H9 (cell line): ENCODE measurements around the gene SZRD1. TPM values are rescaled to one million over a fixed set of nuclear protein-coding genes. Genes with fewer than 3 reads are reported as not detected.

Experiments used
- DNase-seq: peaks from one replicate; pipeline ENCODE4 v3.0.0-alpha.2; 2017
- H2AFZ ChIP-seq: one replicate; pipeline ENCODE4 v1.6.1; 2013; ENCODE audit warnings: mild to moderate bottlenecking, low read length, control low read depth, moderate library complexity
- H2AK5ac ChIP-seq: 2 replicates; pipeline ENCODE4 v1.6.1; 2013; ENCODE audit warnings: low read length, control low read depth, mixed read lengths; ENCODE audit not compliant: insufficient read length
- H2BK120ac ChIP-seq: one replicate; pipeline ENCODE4 v1.6.1; 2013; ENCODE audit warnings: low read depth, mild to moderate bottlenecking, low read length, control low read depth, inconsistent platforms; ENCODE audit not compliant: poor library complexity, severe bottlenecking
- H2BK12ac ChIP-seq: 2 replicates; pipeline ENCODE4 v1.6.1; 2013; ENCODE audit warnings: low read length, control low read depth, mixed read lengths, low read depth; ENCODE audit not compliant: insufficient read length
- H2BK15ac ChIP-seq: 2 replicates; pipeline ENCODE4 v1.6.1; 2013; ENCODE audit warnings: low read depth, low read length, control low read depth
- H2BK20ac ChIP-seq: one replicate; pipeline ENCODE4 v1.6.1; 2013; ENCODE audit warnings: low read depth, mild to moderate bottlenecking, low read length, control low read depth, inconsistent platforms; ENCODE audit not compliant: poor library complexity, severe bottlenecking
- H2BK5ac ChIP-seq: 2 replicates; pipeline ENCODE4 v1.6.1; 2013; ENCODE audit warnings: low read length, control low read depth, mixed read lengths; ENCODE audit not compliant: insufficient read length
- H3K14ac ChIP-seq: 2 replicates; pipeline ENCODE4 v1.6.1; 2013; ENCODE audit warnings: low read length, control low read depth; ENCODE audit not compliant: insufficient read depth
- H3K18ac ChIP-seq: 2 replicates; pipeline ENCODE4 v1.6.1; 2013; ENCODE audit warnings: low read depth, mild to moderate bottlenecking, mixed read lengths, low read length, control low read depth; ENCODE audit not compliant: insufficient read length
- H3K23ac ChIP-seq: 2 replicates; pipeline ENCODE4 v1.6.1; 2013; ENCODE audit warnings: low read length, control low read depth, mixed read lengths, low read depth; ENCODE audit not compliant: insufficient read length
- H3K23me2 ChIP-seq: 2 replicates; pipeline ENCODE4 v1.6.1; 2013; ENCODE audit warnings: low read depth, mild to moderate bottlenecking, mixed read lengths, low read length, control low read depth; ENCODE audit not compliant: insufficient read length, poor library complexity, severe bottlenecking
- H3K27ac ChIP-seq: 2 replicates; pipeline ENCODE4 v1.5.1; 2013; ENCODE audit warnings: low read length, control low read depth, mixed read lengths, low read depth; ENCODE audit not compliant: insufficient read length
- H3K27me3 ChIP-seq: 2 replicates; pipeline ENCODE4 v1.6.1; 2013; ENCODE audit warnings: low read length, control low read depth, inconsistent platforms; ENCODE audit not compliant: insufficient read depth
- H3K4ac ChIP-seq: 2 replicates; pipeline ENCODE4 v1.6.1; 2013; ENCODE audit warnings: low read depth, mild to moderate bottlenecking, control low read depth, inconsistent platforms, low read length, moderate library complexity
- H3K4me1 ChIP-seq: 2 replicates; pipeline ENCODE4 v1.6.1; 2013; ENCODE audit warnings: low read length, control low read depth, inconsistent platforms; ENCODE audit not compliant: insufficient read depth
- H3K4me2 ChIP-seq: 2 replicates; pipeline ENCODE4 v1.6.1; 2013; ENCODE audit warnings: low read length, control low read depth, mixed read lengths; ENCODE audit not compliant: insufficient read length, insufficient read depth
- H3K56ac ChIP-seq: 2 replicates; pipeline ENCODE4 v1.6.1; 2013; ENCODE audit warnings: low read depth, mild to moderate bottlenecking, mixed read lengths, low read length, control low read depth; ENCODE audit not compliant: insufficient read length
- H3K79me1 ChIP-seq: 2 replicates; pipeline ENCODE4 v1.6.1; 2013; ENCODE audit warnings: low read depth, mild to moderate bottlenecking, moderate library complexity, low read length, control low read depth, inconsistent platforms; ENCODE audit not compliant: insufficient read depth, poor library complexity, severe bottlenecking
- H3K79me2 ChIP-seq: 2 replicates; pipeline ENCODE4 v1.6.1; 2013; ENCODE audit warnings: low read length, control low read depth, inconsistent platforms; ENCODE audit not compliant: insufficient read depth
- H3K9ac ChIP-seq: 2 replicates; pipeline ENCODE4 v1.6.1; 2013; ENCODE audit warnings: low read length, control low read depth, mixed read lengths; ENCODE audit not compliant: insufficient read length; ENCODE audit errors: extremely low read depth
- H3K9me3 ChIP-seq: one replicate; pipeline ENCODE4 v1.6.1; 2013; ENCODE audit warnings: low read depth, low read length, inconsistent platforms; ENCODE audit not compliant: control insufficient read depth
- H3T11ph ChIP-seq: one replicate; pipeline ENCODE4 v1.6.1; 2013; ENCODE audit warnings: mild to moderate bottlenecking, low read length, control low read depth, inconsistent platforms
- H4K20me1 ChIP-seq: one replicate; pipeline ENCODE4 v1.6.1; 2013; ENCODE audit not compliant: control insufficient read depth, insufficient read length, insufficient read depth
- H4K5ac ChIP-seq: 2 replicates; pipeline ENCODE4 v1.6.1; 2013; ENCODE audit warnings: low read depth, mild to moderate bottlenecking, mixed read lengths, low read length, control low read depth; ENCODE audit not compliant: insufficient read length
- H4K8ac ChIP-seq: replicated peaks from 2 replicates; pipeline ENCODE4 v1.6.1; 2013; ENCODE audit warnings: low read length, control low read depth, mixed read lengths, low read depth; ENCODE audit not compliant: insufficient read length
- H4K91ac ChIP-seq: 2 replicates; pipeline ENCODE4 v1.6.1; 2013; ENCODE audit warnings: low read depth, mild to moderate bottlenecking, moderate library complexity, mixed read lengths, low read length, control low read depth; ENCODE audit not compliant: insufficient read length
- H3K27ac Mint-ChIP-seq, 3 experiments: 2 replicates in 2 of 3; 3 replicates in 1 of 3; pipeline ENCODE4 v1.8.0; 2020 to 2021; ENCODE audit warnings: mixed read lengths in 3 of 3, mild to moderate bottlenecking in 1 of 3, moderate library complexity in 1 of 3
- H3K27me3 Mint-ChIP-seq: 2 replicates; pipeline ENCODE4 v1.8.0; 2021; ENCODE audit warnings: low read depth, mild to moderate bottlenecking, moderate library complexity, mixed read lengths
- H3K36me3 Mint-ChIP-seq, 3 experiments: 2 replicates in 2 of 3; 3 replicates in 1 of 3; pipeline ENCODE4 v1.8.0; 2020 to 2021; ENCODE audit warnings: low read depth in 3 of 3, mixed read lengths in 3 of 3; ENCODE audit not compliant: insufficient read depth in 1 of 3
- H3K4me1 Mint-ChIP-seq, 2 experiments: 2 replicates each; pipeline ENCODE4 v1.8.0; 2020; ENCODE audit warnings: mixed read lengths in 2 of 2
- H3K4me3 Mint-ChIP-seq, 2 experiments: 2 replicates in 1 of 2; 3 replicates in 1 of 2; pipeline ENCODE4 v1.8.0; 2020 to 2021; ENCODE audit warnings: mild to moderate bottlenecking in 2 of 2, mixed read lengths in 2 of 2, moderate library complexity in 1 of 2
- H3K9me3 Mint-ChIP-seq, 2 experiments: 2 replicates in 1 of 2; 3 replicates in 1 of 2; pipeline ENCODE4 v1.8.0; 2020; ENCODE audit warnings: mild to moderate bottlenecking in 2 of 2, mixed read lengths in 2 of 2, moderate library complexity in 1 of 2
- CTCF ChIP-seq: fragments of 200-600 bp; sonication (generic); conservative IDR thresholded peaks from 3 replicates; pipeline ENCODE4 v1.8.0; 2021; ENCODE audit warnings: antibody characterized with exemption, mild to moderate bottlenecking
- WGBS: extraction: QIAGEN DNeasy Blood & Tissue Kit; methylation state at CpG from one replicate; pipeline ENCODE4 v1.1.7; 2013; ENCODE audit warnings: missing lambda C conversion rate, low lambda C conversion rate, mixed read lengths; ENCODE audit not compliant: insufficient read length; ENCODE audit errors: extremely low coverage; 5-methylcytosine and 5-hydroxymethylcytosine counted together
- total RNA-seq: library from RNA; stranded (reverse); gene quantifications from 2 replicates; pipeline ENCODE4 v1.2.1, GENCODE V29; 2021

SZRD1 gene
- total RNA-seq, 1 experiment from 2014 or later: 118 TPM

- Histone ChIP-seq H3K4ac (no peak overlapping the region), H3T11ph (no peak overlapping the region), H3K56ac (no peak overlapping the region), H4K8ac (no peak overlapping the region), H4K5ac (no peak overlapping the region), H3K23me2 (no peaks in the 10 kb centered on the region), H2BK5ac (no peak overlapping the region), H3K27ac (no peak overlapping the region), H3K14ac (no peak overlapping the region), H3K79me2 (peaks cover 33% of the 10 kb centered on the region), H3K4me2 (no peak overlapping the region), H3K23ac (no peak overlapping the region), H2BK120ac (no peak overlapping the region), H3K9ac (no peak overlapping the region), H4K91ac (no peak overlapping the region), H3K79me1 (peaks cover 19% of the 10 kb centered on the region), H3K27me3 (no peaks in the 10 kb centered on the region), H3K9me3 (no peaks in the 10 kb centered on the region), H3K4me1 (peaks cover 6% of the 10 kb centered on the region; the same call in 1 of the 2 replicates), H2AK5ac (no peak overlapping the region), H4K20me1 (peaks cover 3% of the 10 kb centered on the region), H3K18ac (no peak overlapping the region), H2AFZ (no peak overlapping the region), H2BK20ac (no peak overlapping the region), H2BK12ac (no peak overlapping the region), H2BK15ac (no peak overlapping the region)
- WGBS: no CpG with 5 or more reads among the region's 3 CpGs
- Mint-ChIP-seq H3K4me1 (peaks cover 35 to 37% of the 10 kb centered on the region in 2 experiments), H3K27ac (peak overlapping the region in 2 of 3 experiments; percentile 16 to 53; a peak in 3 of 7 replicates), H3K27me3 (no peaks in the 10 kb centered on the region), H3K36me3 (peaks cover 9 to 39% (median 35%) of the 10 kb centered on the region in 3 experiments; a peak in 6 of 7 replicates), H3K9me3 (no peaks in the 10 kb centered on the region), H3K4me3 (no peak overlapping the region)
- TF ChIP-seq CTCF: no peak
- no peak for DNase-seq
Measured at GRCh38 chr1:16391411-16391810, 24.4 kb downstream of the SZRD1 start.
